ENCODE data around the gene SUPT4H1.
"Not testable (repeated sequence)": the region's sequence is repeated elsewhere in the genome, so short reads cannot be mapped to it uniquely, and the experiment has no call there.

SUPT4H1 gene

GRCh38 chr17:58362368-58363014, 10.5 kb upstream of the SUPT4H1 start:
- DNase-seq = no peak

- no peak for DNase-seq
Measured at GRCh38 chr17:58360296-58361063, 8.5 kb upstream of the SUPT4H1 start.

GRCh38 chr17:58358408-58359172, 6.6 kb upstream of the SUPT4H1 start:
- no peak for DNase-seq

- no peak for DNase-seq
Measured at GRCh38 chr17:58357312-58358297, 5.6 kb upstream of the SUPT4H1 start.

GRCh38 chr17:58356231-58356630, 4.2 kb upstream of the SUPT4H1 start:
- no peak for DNase-seq

- no peak for DNase-seq
Measured at GRCh38 chr17:58354541-58355216, 2.7 kb upstream of the SUPT4H1 start.

GRCh38 chr17:58353389-58353825, 1.4 kb upstream of the SUPT4H1 start:
- DNase-seq = no peak

GRCh38 chr17:58352596-58353388, 791 bp upstream of the SUPT4H1 start:
- no peak for DNase-seq

- DNase-seq = no peak
Measured at GRCh38 chr17:58351182-58351581, 819 bp downstream of the SUPT4H1 start.

GRCh38 chr17:58348038-58348437, 4.0 kb downstream of the SUPT4H1 start:
- no peak for DNase-seq

GRCh38 chr17:58345500-58345899, 6.5 kb downstream of the SUPT4H1 start:
- DNase-seq = no peak

GRCh38 chr17:58344791-58345157, 7.2 kb downstream of the SUPT4H1 start:
- DNase-seq = no peak

- DNase-seq = no peak
Measured at GRCh38 chr17:58344047-58344790, 7.8 kb downstream of the SUPT4H1 start.

- no peak for DNase-seq
Measured at GRCh38 chr17:58343131-58343530, 8.9 kb downstream of the SUPT4H1 start.

- no peak for DNase-seq
Measured at GRCh38 chr17:58341861-58342475, 10.0 kb downstream of the SUPT4H1 start.

- not testable (repeated sequence) for DNase-seq
Measured at GRCh38 chr17:58341136-58341860, 10.7 kb downstream of the SUPT4H1 start.

- no peak for DNase-seq
Measured at GRCh38 chr17:58340405-58340876, 11.6 kb downstream of the SUPT4H1 start.

GRCh38 chr17:58339755-58340404, 12.1 kb downstream of the SUPT4H1 start:
- DNase-seq = no peak

All from COR-L47 (cell line).